ENCODE results near the gene ADCK1. TPM values are rescaled to one million over a fixed set of nuclear protein-coding genes. Genes with fewer than 3 reads are reported as not detected.

Gene ADCK1
- total RNA-seq, 1 experiment from 2014 or later = 8.3 TPM

DNA sequence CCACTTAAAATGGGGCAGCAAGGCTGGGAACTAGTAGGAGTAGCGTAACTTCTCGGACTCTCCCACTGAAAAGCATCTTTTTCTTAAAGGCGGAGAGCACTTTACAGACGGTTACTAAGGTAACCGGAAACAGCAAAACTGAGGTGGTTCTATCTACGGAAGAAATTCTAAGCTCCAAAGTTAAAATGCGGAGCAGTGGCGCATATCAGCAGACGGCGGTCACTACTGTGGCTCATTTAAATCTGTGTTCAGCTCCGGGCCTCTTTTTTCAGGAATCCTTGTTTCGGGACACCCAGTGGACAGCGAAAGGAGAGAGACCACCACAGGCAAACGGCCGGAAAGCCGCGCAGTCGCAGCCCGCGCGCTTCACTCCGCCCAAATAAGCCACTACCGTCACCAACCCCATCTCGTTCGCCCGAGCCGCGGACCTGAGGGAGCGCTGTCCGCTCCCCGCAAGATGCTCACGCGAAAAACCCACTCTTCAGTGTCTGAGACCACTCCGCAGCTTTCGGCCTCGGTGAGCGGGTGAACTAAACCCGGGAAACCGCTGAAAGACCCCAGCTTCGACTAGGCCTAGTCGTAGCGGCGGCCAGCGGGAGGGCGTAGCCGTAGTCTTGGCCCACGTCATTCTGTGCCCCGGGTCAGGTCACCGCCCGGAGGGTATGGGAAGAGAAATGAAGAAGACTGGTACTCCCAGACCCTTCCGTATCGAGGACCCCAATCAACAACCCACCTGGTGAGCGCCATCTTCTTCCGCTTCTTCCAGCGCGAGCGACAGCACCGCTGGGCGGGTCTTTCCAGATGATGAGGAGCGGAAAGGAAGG is 39.3 kb upstream of the ADCK1 start, which contains the start of gene SNW1:
TSS of gene SNW1 (minus strand) at position 776 of the 824 bp plus-strand sequence. CDS start at position 747, 29 bp downstream.
- intact Hi-C loops (cut with micrococcal nuclease; ENCODE audit: unreplicated experiment) = no loop called here
- DNase-seq (ENCODE audit: low spot score) = peak; percentile 98
- ChIA-PET CTCF (no interaction called here), POLR2A (ENCODE audit: low non-redundant PET) (no interaction called here)
- Histone ChIP-seq H3K27me3 (replicated peaks; ENCODE audit: insufficient read depth, low read depth, low read length, poor library complexity) (no peaks in the 10 kb centered on the region), H3K36me3 (ENCODE audit: insufficient read depth, low read length, poor library complexity, severe bottlenecking) (peaks cover 5% of the 10 kb centered on the region), H3K4me1 (ENCODE audit: insufficient read depth, low read length, poor library complexity, severe bottlenecking) (peaks cover 11% of the 10 kb centered on the region), H3K9me3 (ENCODE audit: low read depth, low read length, poor library complexity, severe bottlenecking) (no peaks in the 10 kb centered on the region), H3K4me3 (ENCODE audit: low read depth, low read length, poor library complexity, severe bottlenecking) (peak within 1 kb of the TSS; percentile 85), H3K27ac (ENCODE audit: low read depth, low read length, poor library complexity, severe bottlenecking) (peak within 1 kb of the TSS; percentile 82)
- TF ChIP-seq EZH2 (IDR thresholded peaks at IDR 0.05; ENCODE audit: borderline replicate concordance, low read depth, low read length, poor library complexity, severe bottlenecking) (no peak), CTCF (conservative IDR thresholded peaks at IDR 0.05; ENCODE audit: low read depth, low read length) (no peak)
- BruUV-seq (replicated peaks) = no TSS peak

GRCh38 chr14:77761205-77761931 is 38.5 kb upstream of the ADCK1 start:
- ChIA-PET POLR2A (ENCODE audit: low non-redundant PET) (no interaction called here), CTCF (interaction anchor here (0.6 kb wide), 1 partner anchor 384 kb away, joined by 3 read pairs; the partner anchor contains the start of genes SAMD15 and TMED8)
- BruUV-seq (replicated peaks) = TSS peak; percentile 77
- peak; percentile 44 for DNase-seq (ENCODE audit: low spot score)
- Histone ChIP-seq H3K36me3 (ENCODE audit: insufficient read depth, low read length, poor library complexity, severe bottlenecking) (peaks cover 5% of the 10 kb centered on the region), H3K27me3 (replicated peaks; ENCODE audit: insufficient read depth, low read depth, low read length, poor library complexity) (no peaks in the 10 kb centered on the region), H3K4me1 (ENCODE audit: insufficient read depth, low read length, poor library complexity, severe bottlenecking) (peaks cover 11% of the 10 kb centered on the region), H3K27ac (ENCODE audit: low read depth, low read length, poor library complexity, severe bottlenecking) (peak overlapping the region; percentile 82), H3K9me3 (ENCODE audit: low read depth, low read length, poor library complexity, severe bottlenecking) (no peaks in the 10 kb centered on the region), H3K4me3 (ENCODE audit: low read depth, low read length, poor library complexity, severe bottlenecking) (peak overlapping the region; percentile 85)
- TF ChIP-seq EZH2 (IDR thresholded peaks at IDR 0.05; ENCODE audit: borderline replicate concordance, low read depth, low read length, poor library complexity, severe bottlenecking) = no peak
- TF ChIP-seq CTCF (conservative IDR thresholded peaks at IDR 0.05; ENCODE audit: low read depth, low read length) = peak; percentile 29; the same call in 1 of the 2 replicates
- intact Hi-C loops (cut with micrococcal nuclease; ENCODE audit: unreplicated experiment) = no loop called here

GRCh38 chr14:77763316-77763715 is 36.6 kb upstream of the ADCK1 start:
- ChIA-PET CTCF (no interaction called here), POLR2A (ENCODE audit: low non-redundant PET) (no interaction called here)
- BruUV-seq (replicated peaks) = no TSS peak
- TF ChIP-seq CTCF (conservative IDR thresholded peaks at IDR 0.05; ENCODE audit: low read depth, low read length) = no peak
- no peak for TF ChIP-seq EZH2 (IDR thresholded peaks at IDR 0.05; ENCODE audit: borderline replicate concordance, low read depth, low read length, poor library complexity, severe bottlenecking)
- no peak for DNase-seq (ENCODE audit: low spot score)
- Histone ChIP-seq H3K36me3 (ENCODE audit: insufficient read depth, low read length, poor library complexity, severe bottlenecking) (peaks cover 5% of the 10 kb centered on the region), H3K4me1 (ENCODE audit: insufficient read depth, low read length, poor library complexity, severe bottlenecking) (peaks cover 11% of the 10 kb centered on the region), H3K27me3 (replicated peaks; ENCODE audit: insufficient read depth, low read depth, low read length, poor library complexity) (no peaks in the 10 kb centered on the region), H3K4me3 (ENCODE audit: low read depth, low read length, poor library complexity, severe bottlenecking) (no peak overlapping the region), H3K27ac (ENCODE audit: low read depth, low read length, poor library complexity, severe bottlenecking) (no peak overlapping the region), H3K9me3 (ENCODE audit: low read depth, low read length, poor library complexity, severe bottlenecking) (no peaks in the 10 kb centered on the region)
- intact Hi-C loops (cut with micrococcal nuclease; ENCODE audit: unreplicated experiment) = no loop called here

Data from A673 (cell line).